SK-MEL-5 (cell line): ENCODE data around the gene RRP7A. TPM values are rescaled to one million over a fixed set of nuclear protein-coding genes. Genes with fewer than 3 reads are reported as not detected.
A peak's percentile ranks its signal among the peaks of the same experiment; 100 is the strongest.
"Not testable (repeated sequence)": the region's sequence is repeated elsewhere in the genome, so short reads cannot be mapped to it uniquely, and the experiment has no call there.

Experiments used
- DNase-seq: peaks from one replicate; pipeline ENCODE4 v3.0.0-alpha.2; 2016; ENCODE audit warnings: low read depth, low spot score
- in situ Hi-C: cut with HindIII; loops from 2 replicates; pipeline ENCODE4 v1.10.0; 2016; ENCODE audit warnings: low sequenced_read_pairs, high pct_unique_total_duplicates, low pct_unique_long_range_greater_than_20kb
- polyA plus RNA-seq, 2 experiments: library from polyadenylated mRNA; depleted of rRNA; stranded (reverse); fragments of >200 nt; gene quantifications; 2 replicates each; pipeline ENCODE4 v1.2.3, GENCODE V29; 2015
- total RNA-seq: library from RNA; depleted of rRNA; stranded (reverse); fragments of >200 nt; shearing (Covaris generic); gene quantifications from 2 replicates; pipeline ENCODE4 v1.2.3, GENCODE V29; 2014; rRNA removed

RRP7A gene, protein sequence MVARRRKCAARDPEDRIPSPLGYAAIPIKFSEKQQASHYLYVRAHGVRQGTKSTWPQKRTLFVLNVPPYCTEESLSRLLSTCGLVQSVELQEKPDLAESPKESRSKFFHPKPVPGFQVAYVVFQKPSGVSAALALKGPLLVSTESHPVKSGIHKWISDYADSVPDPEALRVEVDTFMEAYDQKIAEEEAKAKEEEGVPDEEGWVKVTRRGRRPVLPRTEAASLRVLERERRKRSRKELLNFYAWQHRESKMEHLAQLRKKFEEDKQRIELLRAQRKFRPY
- total RNA-seq: 73.7 and 85.2 TPM in 2 replicates
- 83.4 and 84.9 TPM in 2 replicates for polyA plus RNA-seq (2015; cell fraction: cytosol; rRNA removed)
- polyA plus RNA-seq (2015; cell fraction: nucleus; rRNA removed): 31.5 and 34.2 TPM in 2 replicates

DNA sequence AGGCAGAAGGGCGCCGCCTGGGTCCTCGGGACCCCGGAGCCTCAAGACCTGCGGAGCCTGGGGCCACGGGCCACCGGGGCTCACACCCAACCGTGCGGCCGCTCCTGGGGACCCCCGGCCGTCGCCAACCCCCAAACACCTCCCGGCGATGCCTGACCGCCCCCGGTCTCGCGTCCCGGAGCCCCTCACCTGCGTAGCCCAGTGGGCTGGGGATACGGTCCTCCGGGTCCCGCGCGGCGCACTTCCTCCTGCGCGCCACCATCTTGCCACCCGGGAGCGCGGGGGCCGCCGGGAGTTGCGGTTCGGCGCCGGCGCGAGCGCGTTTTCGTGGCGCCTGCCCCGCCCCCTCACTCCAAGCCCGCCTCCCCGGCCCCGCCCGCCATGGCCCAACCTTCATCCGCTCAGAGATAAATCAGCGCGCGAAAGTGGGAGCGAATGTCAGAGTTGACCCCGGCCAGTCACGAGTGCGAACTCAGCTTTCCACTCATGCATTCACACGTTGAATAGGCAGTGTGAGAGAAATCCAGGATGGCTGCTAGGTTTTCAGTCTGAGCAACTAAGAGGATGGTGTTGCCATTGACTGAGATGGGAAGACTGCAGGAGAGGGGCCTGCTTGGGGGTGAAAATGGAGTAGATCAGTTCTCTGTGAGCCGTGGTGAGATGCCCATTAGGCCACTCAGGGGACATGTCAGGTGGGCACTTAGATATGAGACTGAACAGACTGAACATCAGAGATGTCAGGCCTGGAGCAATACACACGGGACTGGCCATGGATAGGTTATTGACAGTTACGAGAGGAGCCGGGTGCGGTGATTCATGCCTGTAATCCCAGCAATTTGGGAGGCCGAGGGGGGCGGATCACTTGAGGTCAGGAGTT, at the start of gene RRP7A:
RRP7A (minus strand) TSS at position 272 of the 877 bp plus-strand sequence; CDS start at position 262, 10 bp downstream.
- in situ Hi-C loops: no loop called here
- DNase-seq: peak; percentile 75

DNA sequence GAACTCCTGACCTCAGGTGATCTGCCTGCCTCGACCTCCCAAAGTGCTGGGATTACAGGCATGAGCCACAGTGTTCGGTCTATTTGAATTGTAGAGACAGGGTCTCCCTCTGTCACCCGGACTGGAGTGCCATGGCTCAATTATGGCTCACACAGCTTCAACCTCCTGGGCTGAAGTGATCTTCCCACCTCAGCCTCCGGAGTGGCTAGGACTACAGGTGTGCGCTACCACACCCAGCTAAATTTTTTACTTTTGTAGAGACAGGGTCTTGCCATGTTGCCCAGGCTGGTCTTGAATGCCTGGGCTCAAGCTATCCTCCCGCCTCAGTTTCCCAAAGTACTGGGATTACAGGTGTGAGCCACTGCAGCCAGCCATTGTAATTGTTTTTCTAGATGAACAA, 48.4 kb upstream of the RRP7A start:
- DNase-seq, in situ Hi-C loops: not testable (repeated sequence)

DNA sequence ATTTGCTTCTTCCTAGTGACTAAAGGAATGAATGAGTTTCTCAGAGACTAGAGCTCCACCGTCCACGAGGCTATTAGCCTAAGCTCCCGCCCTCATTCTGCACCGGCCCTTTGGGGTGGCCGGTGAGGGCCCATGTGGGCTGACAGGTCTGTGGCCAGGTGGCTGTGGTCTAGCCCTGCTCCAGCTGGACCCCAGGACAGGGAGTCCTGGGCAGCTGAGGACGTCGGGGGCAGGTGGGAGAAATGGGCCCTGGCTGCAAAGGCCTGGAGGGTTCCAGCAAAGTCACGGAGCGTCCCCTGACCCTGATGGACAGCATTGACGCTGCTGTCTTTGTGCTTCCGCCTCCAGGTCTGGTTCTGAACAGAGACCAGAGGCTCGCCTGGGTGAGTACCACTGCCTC, 46.4 kb upstream of the RRP7A start:
- DNase-seq: no peak
- in situ Hi-C loops: no loop called here

DNA sequence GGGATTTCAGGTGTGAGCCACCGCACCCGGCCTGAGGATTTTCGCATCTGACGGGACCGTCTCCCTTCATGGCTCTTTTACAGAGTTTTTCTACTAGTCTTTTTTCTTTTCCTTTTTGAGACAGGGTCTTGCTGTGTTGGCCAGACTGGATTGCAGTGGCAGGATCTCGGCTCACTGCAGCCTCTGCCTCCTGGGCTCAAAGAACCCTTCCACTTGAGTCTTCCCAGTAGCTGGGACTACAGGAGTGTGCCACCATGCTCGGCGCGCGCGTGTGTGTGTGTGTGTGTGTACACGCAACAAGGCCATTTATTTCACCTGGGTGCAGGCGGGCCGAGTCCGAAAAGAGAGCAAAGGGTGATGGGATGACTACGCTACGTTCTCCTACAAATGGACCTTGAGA, 45.1 kb upstream of the RRP7A start:
- in situ Hi-C loops: no loop called here
- DNase-seq: no peak

DNA sequence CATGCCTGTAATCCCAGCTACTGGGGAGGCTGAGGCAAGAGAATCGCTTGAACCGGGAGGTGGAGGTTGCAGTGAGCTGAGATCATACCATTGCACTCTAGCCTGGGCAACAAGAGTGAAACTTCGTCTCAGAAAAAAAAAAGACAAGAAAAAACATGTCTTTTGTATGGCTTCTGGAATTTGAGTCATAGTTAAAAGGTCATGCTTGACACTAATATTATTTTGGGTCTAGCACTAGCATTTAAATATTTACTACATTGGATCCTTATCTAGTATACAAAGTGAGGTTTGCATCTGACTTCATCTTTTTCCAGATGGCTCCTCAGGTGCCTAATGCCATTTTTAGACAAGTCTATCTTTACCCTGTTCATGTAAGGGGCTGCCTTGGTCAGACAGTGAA, 44.3 kb upstream of the RRP7A start:
- in situ Hi-C loops: not testable (repeated sequence)

DNA sequence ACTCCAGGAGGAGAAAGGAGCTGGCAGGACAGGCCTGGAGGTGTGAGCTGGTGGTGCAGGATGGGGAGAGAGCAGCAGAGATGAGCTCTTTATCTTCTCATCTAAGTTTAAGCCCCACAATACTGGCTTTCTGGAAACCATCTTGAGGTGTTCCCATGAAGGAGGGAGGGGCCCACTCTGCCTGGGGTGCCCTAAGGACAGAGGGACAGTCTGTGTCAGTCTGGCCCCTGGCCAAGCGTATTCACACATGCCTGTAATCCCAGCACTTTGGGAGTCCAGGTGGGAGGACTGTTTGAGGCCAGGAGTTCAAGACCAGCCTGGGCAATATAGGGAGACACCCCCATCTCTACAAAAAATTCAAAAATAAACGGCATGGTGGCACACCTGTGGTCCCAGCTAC, 43.1 kb upstream of the RRP7A start:
- in situ Hi-C loops: no loop called here
- no peak for DNase-seq

More for the DNA sequence above, 44.3 kb upstream of the RRP7A start:
- not testable (repeated sequence) for DNase-seq

DNA sequence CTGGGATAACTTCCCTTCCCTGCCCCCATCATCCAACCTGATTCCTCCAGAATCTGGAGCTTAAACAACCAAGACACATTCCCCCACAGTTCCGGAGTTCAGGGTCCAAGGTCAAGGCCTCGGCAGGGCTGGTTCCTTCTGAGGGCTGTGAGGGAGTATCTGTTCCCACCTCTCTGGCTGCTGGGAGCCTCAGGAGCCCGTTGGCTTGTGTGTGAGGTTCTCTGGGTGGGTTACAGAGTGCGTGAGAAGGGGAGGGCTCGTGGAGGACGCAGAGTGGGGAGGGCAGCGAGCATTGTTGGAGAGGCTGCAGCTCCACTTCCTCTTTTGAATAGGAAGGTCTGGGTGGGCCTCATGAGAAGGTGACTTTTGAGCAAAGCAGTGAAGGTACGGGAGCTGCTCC, 42.7 kb upstream of the RRP7A start:
- in situ Hi-C loops: no loop called here

DNA sequence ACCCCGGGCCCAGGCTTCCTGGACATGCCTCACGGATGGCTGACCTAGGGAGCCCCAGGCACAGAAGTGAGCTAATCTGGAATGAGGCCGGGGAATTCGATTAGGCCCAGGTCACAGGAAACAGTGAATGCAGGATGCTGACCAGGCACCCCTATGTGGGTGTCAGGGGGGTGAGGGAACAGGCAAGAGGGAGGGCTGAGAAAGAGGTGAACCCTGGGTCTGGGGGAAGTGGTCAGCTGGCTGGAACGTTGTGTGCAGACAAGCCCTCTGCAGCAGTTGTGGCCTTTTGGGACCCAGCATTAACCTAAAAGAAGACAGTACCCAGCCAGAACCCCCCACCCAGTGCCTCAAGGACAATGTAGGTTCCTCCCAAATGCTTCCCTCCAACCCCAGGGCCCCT, 42.3 kb upstream of the RRP7A start:
- in situ Hi-C loops: no loop called here

More for the DNA sequence above, 42.7 kb upstream of the RRP7A start:
- DNase-seq: no peak

DNA sequence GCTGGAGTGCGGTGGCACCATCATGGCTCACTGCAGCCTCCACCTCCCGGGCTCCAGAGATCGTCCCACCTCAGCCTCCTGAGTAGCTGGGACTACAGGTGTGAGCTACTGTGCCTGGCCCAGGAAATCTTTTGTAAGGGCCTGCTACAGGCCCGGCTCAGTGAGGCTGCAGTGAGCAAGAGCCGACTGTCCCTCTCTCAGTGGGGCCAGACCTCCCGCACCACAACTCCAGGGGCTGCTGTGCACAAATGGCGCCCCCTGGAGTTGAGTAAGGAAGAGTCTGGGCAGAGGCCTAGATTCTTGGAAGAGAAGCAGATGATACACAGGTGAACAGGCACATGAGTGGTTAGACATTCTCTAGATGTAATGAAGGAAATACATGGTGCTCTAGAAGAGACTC, 41.2 kb upstream of the RRP7A start:
- DNase-seq: peak; percentile 61
- in situ Hi-C loops: no loop called here

More for the DNA sequence above, 42.3 kb upstream of the RRP7A start:
- DNase-seq: no peak

DNA sequence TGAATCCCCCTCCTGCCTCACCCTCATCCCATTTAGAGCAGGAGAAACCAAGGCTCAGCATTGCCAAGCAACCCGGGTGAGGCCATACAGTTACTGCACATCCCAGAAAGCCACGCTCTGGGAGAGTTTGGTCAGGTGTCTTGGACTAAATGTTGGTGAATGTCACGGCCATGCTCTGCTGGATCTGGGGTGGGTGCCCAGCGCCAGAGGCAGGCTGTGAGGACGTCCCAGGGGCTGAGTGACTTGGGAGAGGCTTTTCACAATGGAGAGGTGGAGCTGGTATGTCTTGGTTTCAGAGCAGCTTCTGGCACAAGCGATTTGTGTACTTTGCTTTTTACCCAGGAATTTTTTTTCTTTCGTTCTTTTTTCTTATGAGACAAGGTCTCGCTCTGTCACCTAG, 40.8 kb upstream of the RRP7A start:
- in situ Hi-C loops: no loop called here
- no peak for DNase-seq

DNA sequence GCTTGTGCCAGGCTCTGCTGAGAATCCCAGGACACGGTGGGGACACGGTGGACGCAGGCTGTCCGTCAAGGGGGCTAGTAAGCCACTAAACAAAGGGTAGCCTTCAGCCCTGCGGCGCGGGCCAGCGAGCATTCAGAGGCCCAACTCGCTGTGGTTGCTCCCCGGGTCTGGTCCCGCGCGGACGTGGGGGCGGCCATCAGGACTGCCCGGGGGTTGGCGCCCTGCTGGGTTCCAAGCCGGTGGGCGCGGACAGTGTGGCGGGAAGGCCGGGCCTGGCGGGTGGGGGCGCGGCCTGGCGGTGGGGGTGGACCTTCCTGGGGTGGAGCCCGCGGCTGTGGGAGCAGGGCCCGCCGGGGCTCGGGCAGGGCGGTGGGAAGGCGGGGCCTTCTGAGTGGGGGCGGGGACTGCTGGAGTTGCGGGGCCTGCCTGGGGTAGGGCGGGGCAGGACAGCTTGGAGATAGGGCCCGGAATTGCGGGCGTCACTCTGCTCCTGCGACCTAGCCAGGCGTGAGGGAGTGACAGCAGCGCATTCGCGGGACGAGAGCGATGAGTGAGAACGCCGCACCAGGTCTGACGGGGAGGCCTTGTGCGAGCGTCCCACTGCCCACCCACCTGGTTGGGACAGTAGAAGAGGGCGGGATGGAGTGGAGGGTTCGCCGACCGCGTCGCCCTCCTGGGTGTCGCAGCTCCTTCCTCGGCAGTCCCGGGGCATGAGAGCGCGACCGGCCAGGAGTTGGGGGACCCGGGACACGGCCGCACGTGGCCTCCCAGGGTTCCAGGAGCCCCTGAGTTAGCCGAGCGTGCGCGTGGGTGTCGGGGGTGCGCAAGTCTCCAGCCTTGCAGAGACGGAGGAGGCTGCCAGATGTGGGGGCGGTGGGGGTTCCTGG, 34.1 kb upstream of the RRP7A start, which contains the start of gene SERHL2:
SERHL2 (plus strand) TSS at position 482 of the 887 bp plus-strand sequence; CDS start at position 547, 65 bp downstream.
- peak; percentile 54 for DNase-seq
- in situ Hi-C loops: no loop called here

DNA sequence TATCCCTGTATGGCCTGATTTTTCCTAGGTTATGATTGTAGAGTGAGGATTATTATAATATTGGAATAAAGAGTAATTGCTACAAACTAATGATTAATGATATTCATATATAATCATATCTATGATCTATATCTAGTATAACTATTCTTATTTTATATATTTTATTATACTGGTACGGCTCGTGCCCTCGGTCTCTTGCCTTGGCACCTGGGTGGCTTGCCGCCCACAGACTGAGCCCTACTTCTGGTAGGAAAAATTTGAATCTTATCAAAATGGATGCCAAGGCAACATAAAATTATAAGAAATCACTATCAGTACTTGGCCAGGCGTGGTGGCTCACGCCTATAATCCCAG, 32.7 kb upstream of the RRP7A start:
- DNase-seq, in situ Hi-C loops: not testable (repeated sequence)

DNA sequence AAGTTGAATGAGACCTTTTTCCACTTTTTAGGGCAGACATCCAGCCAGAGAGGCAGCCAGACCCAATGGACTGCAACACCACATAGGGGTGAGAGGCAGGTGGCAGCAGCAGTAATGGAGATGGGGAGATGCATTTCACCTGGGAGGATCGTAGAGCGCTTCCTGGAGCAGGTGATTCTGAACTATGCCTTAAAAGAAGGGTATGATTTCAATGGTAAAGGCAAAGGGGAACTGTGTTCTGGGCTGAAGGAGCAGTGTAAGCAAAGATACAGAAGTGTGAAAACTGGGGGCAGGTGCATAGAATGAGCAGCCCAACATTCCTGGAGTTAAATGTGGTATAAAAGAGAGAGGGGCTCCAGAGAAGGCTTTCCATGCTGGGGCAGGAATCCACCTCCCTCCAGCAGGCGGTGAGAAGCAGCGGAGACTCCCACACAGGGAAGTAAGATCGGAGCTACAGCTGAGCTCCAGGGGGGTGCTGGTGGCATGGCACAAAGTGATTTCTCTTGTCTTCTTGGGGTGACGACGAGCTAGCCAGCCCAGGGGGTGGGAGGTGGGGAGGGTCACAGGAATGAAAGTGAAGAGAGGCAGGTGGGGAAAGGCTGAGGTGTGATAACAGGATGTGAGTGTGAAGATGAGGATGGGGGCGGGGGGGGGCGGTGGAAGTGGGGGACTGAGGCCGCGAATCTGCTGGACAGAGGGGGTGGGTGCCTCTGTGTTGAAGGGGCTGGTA, 29.9 kb upstream of the RRP7A start:
- DNase-seq: no peak
- in situ Hi-C loops: no loop called here

DNA sequence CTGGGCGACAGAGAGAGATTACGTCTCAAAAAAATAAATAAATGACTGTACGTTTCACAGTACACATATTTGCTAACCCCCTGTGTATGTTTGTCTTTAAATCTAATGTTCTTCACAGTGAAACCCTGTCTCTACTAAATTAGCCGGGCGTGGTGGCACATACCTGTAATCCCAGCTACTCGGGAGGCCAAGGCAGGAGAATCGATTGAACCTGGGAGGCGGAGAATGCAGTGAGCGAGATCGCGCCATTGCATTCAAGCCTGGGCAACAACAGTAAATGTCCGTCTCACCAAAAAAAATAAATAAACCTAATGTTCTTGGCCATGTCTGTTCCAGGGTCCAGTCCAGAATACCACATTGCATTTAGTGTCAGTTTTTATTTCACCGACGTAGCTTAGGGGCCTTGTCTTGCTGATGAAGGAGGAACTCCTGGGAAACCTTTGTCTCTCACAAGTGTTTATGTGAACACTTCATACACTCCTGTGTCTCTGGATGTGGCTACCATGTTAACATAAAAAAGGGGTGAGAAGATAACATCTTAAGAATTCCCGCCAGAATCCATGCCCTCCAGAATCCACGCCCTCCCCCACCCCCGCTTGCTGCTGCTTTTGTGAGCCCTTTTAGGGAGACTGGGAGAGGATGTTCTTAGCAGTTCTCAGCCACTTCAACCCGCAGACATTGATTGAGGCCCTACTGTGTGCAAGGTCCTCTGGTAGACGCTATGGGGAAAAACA, 29.2 kb upstream of the RRP7A start:
- DNase-seq: no peak
- in situ Hi-C loops: no loop called here

DNA sequence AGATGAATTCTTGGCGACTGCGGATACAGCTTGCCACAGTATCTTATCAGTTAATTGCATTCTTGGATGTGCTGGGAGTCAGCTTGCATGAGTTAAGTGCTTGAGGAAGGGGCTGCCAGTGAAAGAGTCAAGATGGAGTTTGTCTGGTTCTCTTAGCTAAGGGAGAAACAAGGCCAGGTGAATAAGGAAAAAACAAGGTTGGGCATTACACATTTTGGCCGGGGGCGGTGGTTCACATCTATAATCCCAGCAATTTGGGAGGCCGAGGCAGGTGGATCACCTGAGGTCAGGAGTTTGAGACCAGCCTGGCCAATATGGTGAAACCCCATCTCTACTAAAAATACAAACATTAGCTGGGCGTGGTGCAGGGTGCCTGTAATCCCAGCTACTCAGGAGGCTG, 28.5 kb upstream of the RRP7A start:
- DNase-seq, in situ Hi-C loops: not testable (repeated sequence)

DNA sequence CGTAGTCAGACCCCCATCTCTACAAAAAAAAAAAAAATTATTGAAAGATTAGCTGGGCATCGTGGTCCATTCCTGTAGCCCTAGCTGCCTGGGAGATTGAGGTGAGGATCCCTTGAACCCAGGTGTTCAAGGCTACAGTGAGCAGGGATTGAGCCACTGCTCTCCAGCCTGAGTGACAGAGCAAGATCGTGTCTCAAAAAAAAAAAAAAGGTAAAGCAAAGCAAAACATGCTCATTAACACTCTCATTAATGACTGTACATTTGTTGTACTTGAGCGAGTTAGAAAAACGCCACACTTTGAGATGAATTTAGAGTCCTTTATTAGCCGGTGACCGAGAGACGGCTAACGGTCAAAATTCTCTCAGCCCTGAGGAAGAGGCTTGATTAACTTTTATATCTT, 28.0 kb upstream of the RRP7A start:
- in situ Hi-C loops: no loop called here
- no peak for DNase-seq
